Stomach (tissue), 4 donors: ENCODE measurements around the gene DDAH1.

Experiments used
- CTCF ChIP-seq, 7 experiments: fragments of 450-650 bp in 4 of 7; fragments of 200-600 bp in 3 of 7; sonication (generic) in 3 of 7; IDR thresholded peaks; one replicate each; pipeline ENCODE4 v1.5.1; 2016 to 2019; ENCODE audit warnings: antibody characterized with exemption in 7 of 7, control low read depth in 2 of 7, mild to moderate bottlenecking in 1 of 7
- EP300 ChIP-seq: sonication (generic); formaldehyde crosslinking; IDR thresholded peaks from one replicate; pipeline ENCODE4 v1.6.1; 2017; ENCODE audit warnings: antibody characterized with exemption
- POLR2A ChIP-seq, 4 donors: fragments of 450-650 bp; IDR thresholded peaks; one replicate each; pipeline ENCODE4 v1.6.1; 2016; ENCODE audit warnings: antibody characterized with exemption in 4 of 4, control low read depth in 2 of 4, mild to moderate bottlenecking in 1 of 4, moderate library complexity in 1 of 4
- POLR2AphosphoS5 ChIP-seq, 3 donors: sonication (generic); formaldehyde crosslinking; IDR thresholded peaks; one replicate each; pipeline ENCODE4 v1.6.1; 2016; ENCODE audit warnings: antibody characterized with exemption in 3 of 3

GRCh38 chr1:85393490-85393889, 71.5 kb downstream of the DDAH1 start:
- TF ChIP-seq CTCF (IDR thresholded peaks at IDR 0.05): no peak
- TF ChIP-seq POLR2A (IDR thresholded peaks at IDR 0.05): no peak
- no peak for TF ChIP-seq POLR2AphosphoS5 (IDR thresholded peaks at IDR 0.05)
- no peak for TF ChIP-seq EP300
